ENCODE results near the gene H2BW2. TPM values are rescaled to one million over a fixed set of nuclear protein-coding genes. Genes with fewer than 3 reads are reported as not detected.

The H2BW2 gene
- total RNA-seq, result not detected in 2 replicates

DNA sequence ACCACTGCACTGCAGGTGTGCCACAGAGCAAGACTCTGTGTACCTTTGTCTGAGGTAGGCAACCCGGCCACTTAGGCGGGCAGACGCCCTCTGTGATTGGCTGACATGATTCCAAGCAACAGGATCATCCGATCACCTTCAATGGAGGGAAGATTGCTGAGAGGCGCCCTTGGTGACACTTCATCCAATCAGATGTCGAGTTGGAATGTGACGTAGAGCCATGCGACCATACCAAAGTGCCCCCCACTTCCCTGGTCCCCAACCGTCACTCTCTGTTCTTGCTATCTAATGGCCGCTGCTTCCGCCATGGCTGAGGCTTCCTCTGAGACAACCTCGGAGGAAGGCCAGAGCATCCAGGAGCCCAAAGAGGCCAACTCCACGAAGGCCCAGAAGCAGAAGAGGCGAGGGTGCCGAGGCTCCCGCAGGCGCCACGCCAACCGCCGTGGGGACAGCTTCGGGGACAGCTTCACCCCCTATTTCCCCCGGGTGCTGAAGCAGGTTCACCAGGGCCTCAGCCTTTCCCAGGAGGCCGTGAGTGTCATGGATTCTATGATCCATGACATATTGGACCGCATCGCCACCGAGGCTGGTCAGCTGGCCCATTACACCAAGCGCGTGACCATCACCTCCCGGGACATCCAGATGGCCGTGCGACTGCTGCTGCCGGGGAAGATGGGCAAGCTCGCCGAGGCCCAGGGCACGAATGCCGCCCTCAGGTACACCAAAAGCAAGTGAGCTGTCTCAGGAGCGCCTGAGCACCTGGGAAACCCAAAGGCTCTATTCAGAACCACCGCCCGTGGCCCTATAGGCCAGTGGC is at the start of gene H2BW2:
Gene H2BW2 (plus strand): TSS at position 268 of the 817 bp plus-strand sequence. CDS start 39 bp downstream, at position 307.

GRCh38 chrX:104013606-104014005 is 26.1 kb upstream of the H2BW2 start, which contains the start of gene H2BW1:
Gene H2BW1, minus strand, starts transcription at chrX:104013708. Its CDS starts 132 bp downstream, at chrX:104013576.

DNA sequence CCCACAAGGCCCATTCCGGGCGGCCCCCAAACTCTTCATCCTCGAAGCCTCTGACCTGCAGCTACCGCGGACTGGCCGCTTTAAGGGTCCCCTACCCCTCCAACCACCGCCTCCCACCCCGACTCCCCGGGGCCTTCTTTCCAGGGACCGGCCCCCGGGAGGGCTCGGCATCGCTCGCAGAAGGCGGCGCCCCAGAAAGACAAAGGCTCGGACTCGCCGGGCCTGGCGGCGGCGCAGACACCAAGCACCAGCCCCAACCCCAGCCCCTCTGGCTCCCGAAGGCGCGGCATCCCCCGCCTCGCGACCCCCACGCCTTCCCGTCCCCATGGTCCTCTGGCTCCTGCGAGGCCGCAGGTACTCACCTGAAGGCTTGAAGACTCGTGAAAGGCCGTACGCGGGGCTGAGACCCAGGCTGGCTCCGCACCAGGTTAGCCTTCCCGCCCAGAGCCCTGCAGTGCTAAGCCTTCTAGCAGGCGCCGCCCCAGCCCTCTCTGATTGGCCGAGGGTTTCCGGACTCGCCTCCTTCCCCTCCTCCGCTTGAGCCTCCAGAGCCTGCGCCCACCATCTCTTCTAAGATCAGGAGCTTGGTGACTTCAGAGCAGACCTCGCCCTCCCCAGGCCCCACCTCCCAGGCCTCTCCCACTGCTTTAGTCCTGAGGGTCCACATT is 36.2 kb downstream of the H2BW2 start, which contains the start of gene TMSB15C:
Gene TMSB15C (minus strand): TSS at position 459 of the 668 bp plus-strand sequence.

Other genes with a start within 250 kb of the H2BW2 start
- gene RAB9B, start 207.7 kb upstream of the H2BW2 start, total RNA-seq, result 0.07 and 0.19 TPM in 2 replicates
- gene TMSB15B, start 77.3 kb upstream of the H2BW2 start, total RNA-seq, result 6.6 and 13.5 TPM in 2 replicates
- not detected in 2 replicates for gene H2BW1, start 26.2 kb upstream of the H2BW2 start, total RNA-seq
- gene TMSB15C, start 36.3 kb downstream of the H2BW2 start, total RNA-seq, result 0.42 and 1.1 TPM in 2 replicates
- gene ZCCHC18, start 72.6 kb downstream of the H2BW2 start, total RNA-seq, result not detected in 2 replicates
- 1.1 and 2.4 TPM in 2 replicates for gene SLC25A53, start 117.1 kb downstream of the H2BW2 start, total RNA-seq
- 14.5 and 18.4 TPM in 2 replicates for gene FAM199X, start 126.5 kb downstream of the H2BW2 start, total RNA-seq
- 0.33 TPM in 1 of 2 replicates, not detected in the other for gene ESX1, start 215.0 kb downstream of the H2BW2 start, total RNA-seq